ENCODE measurements around the gene DLGAP1. TPM values are rescaled to one million over a fixed set of nuclear protein-coding genes. Genes with fewer than 3 reads are reported as not detected.
"Not testable (repeated sequence)": the region's sequence is repeated elsewhere in the genome, so short reads cannot be mapped to it uniquely, and the experiment has no call there.

The DLGAP1 gene
- total RNA-seq, 1 donor from 2014 or later: 0.05 TPM

GRCh38 chr18:3479978-3480509 is 975.1 kb downstream of the DLGAP1 start:
- Histone ChIP-seq H3K36me3 (no peaks in the 10 kb centered on the region), H3K4me1 (no peaks in the 10 kb centered on the region), H3K4me3 (no peak overlapping the region), H3K27me3 (ENCODE audit: low read depth) (no peaks in the 10 kb centered on the region), H3K9me3 (replicated peaks) (no peaks in the 10 kb centered on the region), H3K27ac (replicated peaks) (no peak overlapping the region)
- no peak for DNase-seq
- TF ChIP-seq CTCF (IDR thresholded peaks at IDR 0.05; ENCODE audit: borderline replicate concordance): no peak
- intact Hi-C loops (cut with micrococcal nuclease): no loop called here

GRCh38 chr18:3478262-3478978 is 976.7 kb downstream of the DLGAP1 start:
- no peak overlapping the region for H3K27ac ChIP-seq (replicated peaks)
- TF ChIP-seq CTCF (IDR thresholded peaks at IDR 0.05; ENCODE audit: borderline replicate concordance): no peak
- H3K27me3 ChIP-seq (ENCODE audit: low read depth): no peaks in the 10 kb centered on the region
- no peaks in the 10 kb centered on the region for H3K36me3 ChIP-seq
- H3K4me3 ChIP-seq: no peak overlapping the region
- H3K4me1 ChIP-seq: no peaks in the 10 kb centered on the region
- peaks cover 11% of the 10 kb centered on the region for H3K9me3 ChIP-seq (replicated peaks)
- DNase-seq: no peak
- intact Hi-C loops (cut with micrococcal nuclease): no loop called here

GRCh38 chr18:3472681-3473544 is 982.2 kb downstream of the DLGAP1 start:
- DNase-seq: no peak
- TF ChIP-seq CTCF (IDR thresholded peaks at IDR 0.05; ENCODE audit: borderline replicate concordance): no peak
- intact Hi-C loops (cut with micrococcal nuclease): no loop called here
- Histone ChIP-seq H3K27ac (replicated peaks) (no peak overlapping the region), H3K27me3 (ENCODE audit: low read depth) (no peaks in the 10 kb centered on the region), H3K9me3 (replicated peaks) (peaks cover 11% of the 10 kb centered on the region), H3K36me3 (no peaks in the 10 kb centered on the region), H3K4me3 (no peak overlapping the region), H3K4me1 (no peaks in the 10 kb centered on the region)

- H3K4me1 ChIP-seq; intact Hi-C loops (cut with micrococcal nuclease); H3K27ac ChIP-seq (replicated peaks); H3K36me3 ChIP-seq; H3K4me3 ChIP-seq; H3K27me3 ChIP-seq (ENCODE audit: low read depth); DNase-seq: not testable (repeated sequence)
- peaks cover 11% of the 10 kb centered on the region for H3K9me3 ChIP-seq (replicated peaks)
Measured at GRCh38 chr18:3472121-3472520, 983.0 kb downstream of the DLGAP1 start.

- H3K27ac ChIP-seq (replicated peaks): no peak overlapping the region
- no peak for TF ChIP-seq CTCF (IDR thresholded peaks at IDR 0.05; ENCODE audit: borderline replicate concordance)
- DNase-seq: no peak
- H3K9me3 ChIP-seq (replicated peaks): peaks cover 11% of the 10 kb centered on the region
- no peaks in the 10 kb centered on the region for H3K27me3 ChIP-seq (ENCODE audit: low read depth)
- no peak overlapping the region for H3K4me3 ChIP-seq
- intact Hi-C loops (cut with micrococcal nuclease): no loop called here
- H3K36me3 ChIP-seq: no peaks in the 10 kb centered on the region
- H3K4me1 ChIP-seq: peaks cover 9% of the 10 kb centered on the region
Measured at GRCh38 chr18:3471141-3471648, 983.9 kb downstream of the DLGAP1 start.
